Liver (tissue), 3 donors: ENCODE results near the gene MAP4K2.

Experiments
- CTCF ChIP-seq: fragments of 150-350 bp; IDR thresholded peaks from 2 replicates; pipeline ENCODE4 v1.5.1; 2017; ENCODE audit warnings: improper control_type of control experiment, low read depth, low read length; ENCODE audit not compliant: missing input control
- GABPA ChIP-seq, 2 donors: IDR thresholded peaks in 1 of 2; conservative IDR thresholded peaks in 1 of 2; 2 replicates each; pipeline ENCODE4 v1.6.1; 2016; ENCODE audit warnings: antibody characterized with exemption in 2 of 2, mild to moderate bottlenecking in 1 of 2, moderate library complexity in 1 of 2
- JUND ChIP-seq, 2 donors: IDR thresholded peaks; 2 replicates each; pipeline ENCODE4 v1.6.1; 2016; ENCODE audit warnings: antibody characterized with exemption in 2 of 2
- MAX ChIP-seq: IDR thresholded peaks from 2 replicates; pipeline ENCODE4 v1.6.1; 2016; ENCODE audit warnings: antibody characterized with exemption
- NR2F2 ChIP-seq: IDR thresholded peaks from 2 replicates; pipeline ENCODE4 v1.6.1; 2016; ENCODE audit warnings: antibody characterized with exemption
- REST ChIP-seq: IDR thresholded peaks from 2 replicates; pipeline ENCODE4 v1.6.1; 2016; ENCODE audit warnings: antibody characterized with exemption, mild to moderate bottlenecking
- YY1 ChIP-seq: IDR thresholded peaks from 2 replicates; pipeline ENCODE4 v1.6.1; 2016; ENCODE audit warnings: antibody characterized with exemption, mild to moderate bottlenecking
- donor health status: healthy.
- donor health status: healthy.

GRCh38 chr11:64790205-64791095 lies 12.6 kb downstream of the MAP4K2 start:
- no peak for TF ChIP-seq GABPA (IDR thresholded peaks at IDR 0.05 in 1 of 2, conservative IDR thresholded peaks at IDR 0.05 in 1 of 2)
- TF ChIP-seq YY1: no peak
- no peak for TF ChIP-seq CTCF
- TF ChIP-seq REST: no peak
- TF ChIP-seq NR2F2: no peak
- TF ChIP-seq MAX: no peak
- TF ChIP-seq JUND (IDR thresholded peaks at IDR 0.05): no peak
